Non-pigmented ciliary epithelial cell (primary cell): ENCODE results near the gene FLT4.

Source experiments
- DNase-seq: peaks from one replicate; pipeline ENCODE4 v3.0.0-alpha.2; 2010; ENCODE audit warnings: low read depth

Gene FLT4

GRCh38 chr5:180642181-180642775 is 7.1 kb downstream of the FLT4 start:
- DNase-seq = no peak

- DNase-seq = no peak
These were observed 7.9 kb downstream of the FLT4 start for GRCh38 chr5:180641566-180641900.

- no peak for DNase-seq
These were observed 8.4 kb downstream of the FLT4 start for GRCh38 chr5:180640861-180641565.

GRCh38 chr5:180640611-180640860 is 8.9 kb downstream of the FLT4 start:
- no peak for DNase-seq

- DNase-seq = no peak
These were observed 9.4 kb downstream of the FLT4 start for GRCh38 chr5:180639741-180640610.

- no peak for DNase-seq
These were observed 10.1 kb downstream of the FLT4 start for GRCh38 chr5:180639287-180639686.

- DNase-seq = no peak
These were observed 11.3 kb downstream of the FLT4 start for GRCh38 chr5:180637962-180638680.

- DNase-seq = no peak
These were observed 12.9 kb downstream of the FLT4 start for GRCh38 chr5:180636403-180637075.

GRCh38 chr5:180636016-180636402 is 13.4 kb downstream of the FLT4 start:
- no peak for DNase-seq

- DNase-seq = no peak
These were observed 15.9 kb downstream of the FLT4 start for GRCh38 chr5:180633283-180634177.

- no peak for DNase-seq
These were observed 16.6 kb downstream of the FLT4 start for GRCh38 chr5:180632768-180633167.

GRCh38 chr5:180631549-180632383 is 17.6 kb downstream of the FLT4 start:
- no peak for DNase-seq

- DNase-seq = no peak
These were observed 19.0 kb downstream of the FLT4 start for GRCh38 chr5:180630426-180630825.

- DNase-seq = no peak
These were observed 19.5 kb downstream of the FLT4 start for GRCh38 chr5:180629831-180630382.

- DNase-seq = no peak
These were observed 20.3 kb downstream of the FLT4 start for GRCh38 chr5:180628827-180629750.

- DNase-seq = no peak
These were observed 21.2 kb downstream of the FLT4 start for GRCh38 chr5:180628211-180628610.

- no peak for DNase-seq
These were observed 21.8 kb downstream of the FLT4 start for GRCh38 chr5:180627386-180628120.
